Activated naive CD8-positive, alpha-beta T cell treated with anti-CD3 and anti-CD28 coated beads for 36 hours (primary cell): ENCODE data around the gene MRPL21. TPM values are rescaled to one million over a fixed set of nuclear protein-coding genes. Genes with fewer than 3 reads are reported as not detected.
"Not testable (repeated sequence)": the region's sequence is repeated elsewhere in the genome, so short reads cannot be mapped to it uniquely, and the experiment has no call there.

Experiments used
- DNase-seq: peaks from one replicate; pipeline ENCODE4 v3.0.0; 2021
- H3K27ac Mint-ChIP-seq: one replicate; pipeline ENCODE4 v1.8.0; 2022; ENCODE audit warnings: mild to moderate bottlenecking, moderate library complexity, mixed read lengths
- H3K27me3 Mint-ChIP-seq: one replicate; pipeline ENCODE4 v1.8.0; 2022; ENCODE audit warnings: mild to moderate bottlenecking, mixed read lengths
- H3K36me3 Mint-ChIP-seq: one replicate; pipeline ENCODE4 v1.8.0; 2021; ENCODE audit warnings: mild to moderate bottlenecking, mixed read lengths
- H3K4me1 Mint-ChIP-seq: one replicate; pipeline ENCODE4 v1.8.0; 2021; ENCODE audit warnings: mixed read lengths
- H3K4me3 Mint-ChIP-seq: one replicate; pipeline ENCODE4 v1.8.0; 2022; ENCODE audit warnings: mild to moderate bottlenecking, moderate library complexity, mixed read lengths
- H3K9me3 Mint-ChIP-seq: one replicate; pipeline ENCODE4 v1.8.0; 2022; ENCODE audit warnings: mixed read lengths
- total RNA-seq, 2 experiments: library from RNA; stranded (reverse); gene quantifications; one replicate each; pipeline ENCODE4 v1.2.3, GENCODE V29; 2021

Gene MRPL21
- total RNA-seq, 2 experiments from 2014 or later, result 118 to 127 TPM

- H3K36me3 Mint-ChIP-seq, result no peaks in the 10 kb centered on the region
- peaks cover 28% of the 10 kb centered on the region for H3K27me3 Mint-ChIP-seq
- H3K4me1 Mint-ChIP-seq, result peaks cover 17% of the 10 kb centered on the region
- no peak for DNase-seq
- no peaks in the 10 kb centered on the region for H3K9me3 Mint-ChIP-seq
- H3K27ac Mint-ChIP-seq, result no peak overlapping the region
- H3K4me3 Mint-ChIP-seq, result no peak overlapping the region
Observed at GRCh38 chr11:68872216-68873003, 31.2 kb downstream of the MRPL21 start.

GRCh38 chr11:68870470-68870869, 33.2 kb downstream of the MRPL21 start:
- Mint-ChIP-seq H3K27ac (no peak overlapping the region), H3K27me3 (peaks cover 28% of the 10 kb centered on the region), H3K4me1 (peaks cover 17% of the 10 kb centered on the region), H3K36me3 (no peaks in the 10 kb centered on the region), H3K4me3 (peak overlapping the region; percentile 80), H3K9me3 (no peaks in the 10 kb centered on the region)
- DNase-seq, result no peak

GRCh38 chr11:68868221-68868835, 35.3 kb downstream of the MRPL21 start:
- peaks cover 2% of the 10 kb centered on the region for H3K9me3 Mint-ChIP-seq
- peaks cover 28% of the 10 kb centered on the region for H3K27me3 Mint-ChIP-seq
- no peak overlapping the region for H3K4me3 Mint-ChIP-seq

GRCh38 chr11:68867066-68867465, 36.6 kb downstream of the MRPL21 start:
- DNase-seq, result no peak
- Mint-ChIP-seq H3K4me1 (peaks cover 14% of the 10 kb centered on the region), H3K36me3 (peaks cover 4% of the 10 kb centered on the region), H3K27me3 (peaks cover 26% of the 10 kb centered on the region), H3K9me3 (peaks cover 3% of the 10 kb centered on the region), H3K27ac (no peak overlapping the region), H3K4me3 (no peak overlapping the region)

More at GRCh38 chr11:68868221-68868835, 35.3 kb downstream of the MRPL21 start:
- Mint-ChIP-seq H3K4me1 (peaks cover 14% of the 10 kb centered on the region), H3K27ac (no peak overlapping the region), H3K36me3 (peaks cover 3% of the 10 kb centered on the region)
- DNase-seq, result no peak

- Mint-ChIP-seq H3K4me3 (no peak overlapping the region), H3K27ac (no peak overlapping the region), H3K9me3 (peaks cover 3% of the 10 kb centered on the region), H3K27me3 (peaks cover 17% of the 10 kb centered on the region), H3K4me1 (peaks cover 12% of the 10 kb centered on the region), H3K36me3 (peaks cover 4% of the 10 kb centered on the region)
- DNase-seq, result no peak
Observed at GRCh38 chr11:68865241-68865640, 38.4 kb downstream of the MRPL21 start.

GRCh38 chr11:68863553-68864265, 39.9 kb downstream of the MRPL21 start:
- Mint-ChIP-seq H3K27ac (no peak overlapping the region), H3K4me1 (no peaks in the 10 kb centered on the region), H3K9me3 (peaks cover 3% of the 10 kb centered on the region)

GRCh38 chr11:68862421-68862820, 41.2 kb downstream of the MRPL21 start:
- peaks cover 4% of the 10 kb centered on the region for H3K36me3 Mint-ChIP-seq
- H3K4me3 Mint-ChIP-seq, result no peak overlapping the region
- H3K27me3 Mint-ChIP-seq, result no peaks in the 10 kb centered on the region
- H3K4me1 Mint-ChIP-seq, result no peaks in the 10 kb centered on the region
- no peak overlapping the region for H3K27ac Mint-ChIP-seq
- H3K9me3 Mint-ChIP-seq, result peaks cover 3% of the 10 kb centered on the region
- no peak for DNase-seq

More at GRCh38 chr11:68863553-68864265, 39.9 kb downstream of the MRPL21 start:
- peaks cover 4% of the 10 kb centered on the region for H3K36me3 Mint-ChIP-seq
- H3K27me3 Mint-ChIP-seq, result peaks cover 4% of the 10 kb centered on the region
- DNase-seq, result no peak
- H3K4me3 Mint-ChIP-seq, result no peak overlapping the region

- H3K27me3 Mint-ChIP-seq, result peaks cover 8% of the 10 kb centered on the region
- peaks cover 4% of the 10 kb centered on the region for H3K36me3 Mint-ChIP-seq
- no peak overlapping the region for H3K27ac Mint-ChIP-seq
- peaks cover 3% of the 10 kb centered on the region for H3K9me3 Mint-ChIP-seq
- H3K4me1 Mint-ChIP-seq, result no peaks in the 10 kb centered on the region
- H3K4me3 Mint-ChIP-seq, result no peak overlapping the region
- no peak for DNase-seq
Observed at GRCh38 chr11:68859123-68859522, 44.5 kb downstream of the MRPL21 start.

- Mint-ChIP-seq H3K9me3 (no peaks in the 10 kb centered on the region), H3K27ac (no peak overlapping the region), H3K4me1 (no peaks in the 10 kb centered on the region), H3K36me3 (no peaks in the 10 kb centered on the region), H3K27me3 (peaks cover 26% of the 10 kb centered on the region), H3K4me3 (no peak overlapping the region)
- DNase-seq, result no peak
Observed at GRCh38 chr11:68857037-68857586, 46.5 kb downstream of the MRPL21 start.

GRCh38 chr11:68856425-68857030, 47.1 kb downstream of the MRPL21 start:
- not testable (repeated sequence) for H3K9me3 Mint-ChIP-seq, H3K36me3 Mint-ChIP-seq, DNase-seq, H3K27ac Mint-ChIP-seq, H3K4me3 Mint-ChIP-seq, H3K4me1 Mint-ChIP-seq
- H3K27me3 Mint-ChIP-seq, result peaks cover 26% of the 10 kb centered on the region

- Mint-ChIP-seq H3K36me3 (no peaks in the 10 kb centered on the region), H3K27ac (no peak overlapping the region), H3K4me3 (peak overlapping the region; percentile 59), H3K27me3 (peaks cover 26% of the 10 kb centered on the region), H3K9me3 (no peaks in the 10 kb centered on the region), H3K4me1 (no peaks in the 10 kb centered on the region)
- peak; percentile 24 for DNase-seq
Observed at GRCh38 chr11:68855205-68855981, 48.2 kb downstream of the MRPL21 start.

GRCh38 chr11:68854273-68854958, 49.2 kb downstream of the MRPL21 start:
- no peak overlapping the region for H3K27ac Mint-ChIP-seq
- H3K27me3 Mint-ChIP-seq, result peaks cover 26% of the 10 kb centered on the region
- H3K4me3 Mint-ChIP-seq, result peak overlapping the region; percentile 50
- no peaks in the 10 kb centered on the region for H3K36me3 Mint-ChIP-seq
- H3K9me3 Mint-ChIP-seq, result no peaks in the 10 kb centered on the region
- H3K4me1 Mint-ChIP-seq, result no peaks in the 10 kb centered on the region
- no peak for DNase-seq

GRCh38 chr11:68852628-68853027, 51.0 kb downstream of the MRPL21 start:
- Mint-ChIP-seq H3K9me3 (no peaks in the 10 kb centered on the region), H3K27me3 (peaks cover 26% of the 10 kb centered on the region), H3K4me1 (no peaks in the 10 kb centered on the region), H3K27ac (no peak overlapping the region), H3K36me3 (no peaks in the 10 kb centered on the region), H3K4me3 (no peak overlapping the region)
- DNase-seq, result no peak

GRCh38 chr11:68848429-68848828, 55.2 kb downstream of the MRPL21 start:
- Mint-ChIP-seq H3K27ac (no peak overlapping the region), H3K4me1 (peaks cover 9% of the 10 kb centered on the region), H3K4me3 (no peak overlapping the region), H3K9me3 (no peaks in the 10 kb centered on the region), H3K36me3 (no peaks in the 10 kb centered on the region), H3K27me3 (peaks cover 10% of the 10 kb centered on the region)
- DNase-seq, result no peak
